Gastrocnemius medialis (tissue), 4 donors: ENCODE results near the gene KDM4B. TPM values are rescaled to one million over a fixed set of nuclear protein-coding genes. Genes with fewer than 3 reads are reported as not detected.
"Not testable (repeated sequence)": the region's sequence is repeated elsewhere in the genome, so short reads cannot be mapped to it uniquely, and the experiment has no call there.

Experiments
- ATAC-seq, 2 donors: fragments of 150-250 bp; one replicate each; pipeline ENCODE4 v1.9.1; 2016
- DNase-seq, 2 donors: peaks; one replicate each; pipeline ENCODE4 v3.0.0-alpha.2; 2019
- H3K27ac ChIP-seq, 4 donors: fragments of 200-600 bp; sonication (generic); 1 replicate in 1 of 4; 2 replicates in 3 of 4; pipeline ENCODE4 v1.5.1; 2016 to 2018; ENCODE audit warnings: mild to moderate bottlenecking in 2 of 4, moderate library complexity in 1 of 4
- H3K27me3 ChIP-seq, 3 donors: fragments of 200-600 bp; sonication (generic) in 2 of 3; 1 replicate in 1 of 3; 2 replicates in 2 of 3; pipeline versions ENCODE4 v1.5.1 to v1.6.0; 2016 to 2019; ENCODE audit warnings: mild to moderate bottlenecking in 1 of 3, moderate library complexity in 1 of 3
- H3K36me3 ChIP-seq, 2 donors: fragments of 200-600 bp; sonication (generic) in 1 of 2; one replicate each; pipeline ENCODE4 v1.5.1; 2017 to 2018
- H3K4me1 ChIP-seq, 2 donors: fragments of 200-600 bp; sonication (generic) in 1 of 2; one replicate each; pipeline ENCODE4 v1.5.1; 2016 to 2017; ENCODE audit warnings: mild to moderate bottlenecking in 2 of 2
- H3K4me3 ChIP-seq, 4 donors: fragments of 200-600 bp; sonication (generic) in 3 of 4; 1 replicate in 1 of 4; 2 replicates in 3 of 4; pipeline ENCODE4 v1.5.1; 2016 to 2019; ENCODE audit warnings: mild to moderate bottlenecking in 2 of 4
- H3K9me3 ChIP-seq, 3 donors: fragments of 200-600 bp; sonication (generic) in 2 of 3; 1 replicate in 1 of 3; 2 replicates in 2 of 3; pipeline ENCODE4 v1.5.1; 2016 to 2019
- POLR2A ChIP-seq, 2 donors: fragments of 450-650 bp; IDR thresholded peaks; one replicate each; pipeline ENCODE4 v1.6.1; 2017; ENCODE audit warnings: antibody characterized with exemption in 2 of 2, mild to moderate bottlenecking in 2 of 2, moderate library complexity in 2 of 2
- in situ Hi-C, 4 donors: fragments of 200-750 bp; cut with MboI; loops; one replicate each; pipeline versions ENCODE4 v1.15.0 to v1.8.0; 2017; ENCODE audit warnings: low sequenced_read_pairs in 4 of 4
- intact Hi-C: fragments of 100-400 bp; cut with DNase I; formaldehyde crosslinking; loops from one replicate; pipeline ENCODE4 v1.15.1; 2023; ENCODE audit warnings: low total_unique reads
- total RNA-seq, 4 donors: library from RNA; depleted of rRNA; stranded (reverse); fragments of >200 nt; gene quantifications; one replicate each; pipeline versions ENCODE4 v1.1.0 to v1.2.3, GENCODE V29; 2016
- TF ChIP-seq, protein P1 (sequence below), 5 experiments: fragments of 450-650 bp in 3 of 5; fragments of 200-600 bp in 2 of 5; sonication (generic) in 2 of 5; IDR thresholded peaks in 4 of 5; conservative IDR thresholded peaks in 1 of 5; 1 replicate in 4 of 5; 2 replicates in 1 of 5; pipeline ENCODE4 v1.5.1; 2016 to 2019; ENCODE audit warnings: antibody characterized with exemption in 5 of 5, mild to moderate bottlenecking in 3 of 5, moderate library complexity in 3 of 5

Gene KDM4B
- total RNA-seq, 4 donors from 2014 or later: 40.9 to 61.4 (median 46.4) TPM

DNA sequence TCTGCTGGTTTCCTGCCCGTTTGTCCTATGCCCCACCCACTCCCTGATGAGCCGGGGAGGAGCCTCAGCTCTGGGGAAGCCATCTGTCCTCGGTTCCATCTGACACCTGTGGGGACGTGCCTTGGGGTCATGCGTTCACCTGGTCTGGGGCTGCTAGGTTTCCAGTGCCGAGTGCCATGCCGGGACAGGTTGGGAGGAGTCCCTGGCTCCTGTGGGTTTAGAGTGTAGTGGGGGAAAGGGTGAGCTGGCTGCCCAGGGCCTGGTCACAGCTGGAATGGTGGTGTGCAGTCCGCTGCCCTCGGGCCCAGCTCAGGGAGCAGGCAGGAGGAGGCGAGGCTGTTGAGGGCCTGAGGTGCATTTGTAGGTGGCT is 2.5 kb downstream of the KDM4B start:
- Histone ChIP-seq H3K27me3 (no peaks in the 10 kb centered on the region), H3K27ac (peak overlapping the region; percentile 87 to 96 (median 92)), H3K4me3 (peak overlapping the region; percentile 64 to 91 (median 81)), H3K9me3 (no peaks in the 10 kb centered on the region), H3K36me3 (no peaks in the 10 kb centered on the region), H3K4me1 (peaks cover 62 to 63% of the 10 kb centered on the region in 2 donors)
- DNase-seq (peak; percentile 64 to 73), ATAC-seq (peak; percentile 30 to 34)
- in situ Hi-C loops (no loop called here), intact Hi-C loops (loop anchor here (5.0 to 10.0 kb wide), 3 partner anchors 169 to 437 kb away; partner anchors contain the start of gene PLIN5)
- TF ChIP-seq, protein P1, sequence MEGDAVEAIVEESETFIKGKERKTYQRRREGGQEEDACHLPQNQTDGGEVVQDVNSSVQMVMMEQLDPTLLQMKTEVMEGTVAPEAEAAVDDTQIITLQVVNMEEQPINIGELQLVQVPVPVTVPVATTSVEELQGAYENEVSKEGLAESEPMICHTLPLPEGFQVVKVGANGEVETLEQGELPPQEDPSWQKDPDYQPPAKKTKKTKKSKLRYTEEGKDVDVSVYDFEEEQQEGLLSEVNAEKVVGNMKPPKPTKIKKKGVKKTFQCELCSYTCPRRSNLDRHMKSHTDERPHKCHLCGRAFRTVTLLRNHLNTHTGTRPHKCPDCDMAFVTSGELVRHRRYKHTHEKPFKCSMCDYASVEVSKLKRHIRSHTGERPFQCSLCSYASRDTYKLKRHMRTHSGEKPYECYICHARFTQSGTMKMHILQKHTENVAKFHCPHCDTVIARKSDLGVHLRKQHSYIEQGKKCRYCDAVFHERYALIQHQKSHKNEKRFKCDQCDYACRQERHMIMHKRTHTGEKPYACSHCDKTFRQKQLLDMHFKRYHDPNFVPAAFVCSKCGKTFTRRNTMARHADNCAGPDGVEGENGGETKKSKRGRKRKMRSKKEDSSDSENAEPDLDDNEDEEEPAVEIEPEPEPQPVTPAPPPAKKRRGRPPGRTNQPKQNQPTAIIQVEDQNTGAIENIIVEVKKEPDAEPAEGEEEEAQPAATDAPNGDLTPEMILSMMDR (IDR thresholded peaks at IDR 0.05 in 4 of 5, conservative IDR thresholded peaks at IDR 0.05 in 1 of 5): no peak
- TF ChIP-seq POLR2A (IDR thresholded peaks at IDR 0.05): no peak

DNA sequence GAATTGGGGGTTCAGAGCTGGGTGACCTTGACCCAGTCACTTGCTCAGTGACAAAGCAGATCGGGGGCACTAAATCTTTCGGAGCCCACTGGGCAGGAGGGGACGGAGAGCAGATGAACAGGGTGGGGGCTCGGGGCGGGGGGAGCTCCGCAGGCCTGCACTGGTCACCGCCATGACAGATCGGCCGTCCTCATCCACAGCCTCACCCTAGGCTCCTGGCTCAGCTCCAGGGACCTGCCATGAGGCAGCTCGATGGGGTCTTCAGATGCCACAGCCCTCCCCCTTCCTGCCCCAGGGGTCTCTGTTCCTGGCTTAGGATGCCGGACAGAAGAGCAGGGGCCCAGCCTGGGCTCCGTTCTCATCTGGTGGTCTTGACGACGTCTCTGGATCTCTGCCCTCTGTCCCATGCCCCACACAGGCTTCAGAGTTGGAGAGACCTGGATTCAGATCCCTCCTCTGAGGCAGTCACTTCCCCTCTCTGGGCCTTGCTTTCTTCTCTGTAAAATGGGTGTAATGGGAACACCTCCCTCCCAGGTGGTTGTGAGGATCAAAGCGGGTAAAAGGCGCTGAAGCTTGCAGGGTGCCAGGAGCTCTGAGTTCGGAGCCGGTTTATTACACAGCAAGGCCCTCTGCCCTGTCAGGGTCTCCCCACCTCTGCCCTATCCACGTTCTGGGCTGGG is 3.0 kb downstream of the KDM4B start:
- TF ChIP-seq POLR2A (IDR thresholded peaks at IDR 0.05): no peak
- TF ChIP-seq, protein P1 (IDR thresholded peaks at IDR 0.05 in 4 of 5, conservative IDR thresholded peaks at IDR 0.05 in 1 of 5): no peak
- Histone ChIP-seq H3K27me3 (no peaks in the 10 kb centered on the region), H3K4me1 (peaks cover 66 to 67% of the 10 kb centered on the region in 2 donors), H3K9me3 (no peaks in the 10 kb centered on the region), H3K4me3 (peak overlapping the region in 3 of 4 donors; percentile 64 to 91 (median 74)), H3K27ac (peak overlapping the region; percentile 87 to 96 (median 92)), H3K36me3 (no peaks in the 10 kb centered on the region)
- in situ Hi-C loops (no loop called here), intact Hi-C loops (loop anchor here (5.0 to 10.0 kb wide), 3 partner anchors 170 to 437 kb away; partner anchors contain the start of gene PLIN5)
- no peak for ATAC-seq
- no peak for DNase-seq

DNA sequence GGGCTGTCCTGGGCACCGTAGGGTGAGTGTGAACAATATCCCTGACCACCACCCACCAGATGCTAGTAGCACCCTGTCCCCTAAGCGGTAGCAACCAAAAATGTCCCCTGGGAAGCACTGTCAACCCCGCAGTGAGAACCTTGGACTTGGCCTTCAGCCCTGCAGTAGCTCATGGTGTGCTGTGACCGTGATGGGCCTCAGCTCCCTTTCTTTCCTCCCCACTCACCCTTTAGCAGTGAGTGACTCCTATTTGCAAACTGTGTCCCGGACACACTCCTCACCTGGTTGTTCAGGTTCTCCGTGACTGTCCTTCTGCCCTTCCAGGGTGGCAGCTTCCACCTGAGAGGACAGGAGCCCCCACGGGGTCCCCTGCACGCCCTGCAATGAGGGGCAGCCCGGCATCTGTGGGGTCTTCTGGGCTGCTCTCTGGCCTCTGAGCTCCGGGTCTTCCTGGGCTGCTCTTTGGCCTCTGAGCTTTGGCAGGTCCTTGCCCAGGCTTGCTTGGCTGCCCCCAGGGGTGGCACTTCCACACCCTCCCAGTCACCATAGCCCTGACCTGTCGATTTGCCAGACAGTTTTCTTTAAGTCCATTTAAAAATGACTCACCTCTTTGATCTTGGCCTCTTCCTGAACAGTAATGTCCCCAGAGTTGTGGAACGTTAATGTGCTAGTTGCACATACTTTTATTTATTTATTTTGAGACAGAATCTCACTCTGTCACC is 3.8 kb downstream of the KDM4B start:
- DNase-seq (no peak), ATAC-seq (no peak)
- Histone ChIP-seq H3K27me3 (no peaks in the 10 kb centered on the region), H3K27ac (peak overlapping the region; percentile 87 to 96 (median 92)), H3K36me3 (no peaks in the 10 kb centered on the region), H3K9me3 (no peaks in the 10 kb centered on the region), H3K4me1 (peaks cover 74% of the 10 kb centered on the region in 2 donors), H3K4me3 (no peak overlapping the region)
- in situ Hi-C loops (no loop called here), intact Hi-C loops (loop anchor here (5.0 to 10.0 kb wide), 3 partner anchors 170 to 438 kb away; partner anchors contain the start of gene PLIN5)
- no peak for TF ChIP-seq POLR2A (IDR thresholded peaks at IDR 0.05)
- TF ChIP-seq, protein P1 (IDR thresholded peaks at IDR 0.05 in 4 of 5, conservative IDR thresholded peaks at IDR 0.05 in 1 of 5): no peak

DNA sequence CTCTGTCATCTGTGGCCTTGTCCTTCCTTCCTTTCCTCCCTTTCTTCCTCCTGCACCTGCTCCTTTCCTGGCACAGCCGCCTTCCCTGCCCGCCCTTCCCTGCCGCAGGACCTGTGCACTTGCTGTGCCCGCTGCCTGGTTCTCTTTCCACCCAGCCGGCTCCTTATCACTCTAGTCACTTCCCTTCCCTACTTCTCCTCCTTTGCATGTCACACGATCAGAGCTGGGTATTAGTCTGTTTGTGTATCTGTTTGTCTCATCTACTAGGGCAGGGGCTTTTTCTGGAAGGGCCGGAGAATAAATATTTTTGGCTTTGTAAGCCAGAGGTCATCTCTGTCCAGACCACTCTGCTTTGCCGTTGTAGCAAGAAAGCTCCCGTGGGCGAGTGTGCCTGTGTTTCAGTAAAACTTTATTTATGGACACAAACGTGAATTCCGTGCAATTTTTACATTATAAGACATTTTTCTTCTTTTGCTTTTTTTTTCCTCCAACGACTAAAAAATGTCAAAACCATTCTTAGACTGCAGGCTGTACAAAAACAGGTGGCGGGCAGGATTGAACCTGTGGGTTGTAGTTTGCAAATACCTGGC is 6.1 kb downstream of the KDM4B start:
- peaks cover 87 to 91% of the 10 kb centered on the region in 2 donors for H3K4me1 ChIP-seq
- intact Hi-C loops: loop anchor here (5.0 to 10.0 kb wide), 4 partner anchors 163 to 440 kb away; partner anchors contain the start of gene PLIN5
- H3K4me3 ChIP-seq: no peak overlapping the region
- H3K27me3 ChIP-seq: no peaks in the 10 kb centered on the region
- H3K27ac ChIP-seq: peak overlapping the region; percentile 85 to 96 (median 93)
- H3K9me3 ChIP-seq: no peaks in the 10 kb centered on the region
- ATAC-seq (no peak), DNase-seq (no peak)
- TF ChIP-seq, protein P1 (IDR thresholded peaks at IDR 0.05 in 4 of 5, conservative IDR thresholded peaks at IDR 0.05 in 1 of 5): no peak
- no peak for TF ChIP-seq POLR2A (IDR thresholded peaks at IDR 0.05)
- no peaks in the 10 kb centered on the region for H3K36me3 ChIP-seq
- in situ Hi-C loops: no loop called here

DNA sequence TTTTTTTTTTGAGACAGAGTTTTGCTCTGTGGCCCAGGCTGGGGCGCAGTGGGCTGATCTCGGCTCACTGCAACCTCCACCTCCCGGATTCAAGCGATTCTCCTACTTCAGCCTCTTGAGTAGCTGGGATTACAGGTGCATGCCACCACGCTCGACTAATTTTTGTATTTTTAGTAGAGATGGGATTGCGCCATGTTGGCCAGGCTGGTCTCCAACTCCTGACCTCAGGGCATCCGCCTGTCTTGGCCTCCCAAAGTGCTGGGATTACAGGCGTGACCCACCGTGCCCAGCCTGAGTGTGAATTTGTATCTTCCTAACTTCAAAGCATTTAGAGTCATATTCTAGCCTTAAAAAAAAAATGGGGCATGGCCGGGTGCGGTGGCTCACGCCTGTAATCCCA is 6.7 kb downstream of the KDM4B start:
- H3K9me3 ChIP-seq, H3K36me3 ChIP-seq, in situ Hi-C loops, H3K4me3 ChIP-seq, ATAC-seq, H3K27me3 ChIP-seq: not testable (repeated sequence)
- H3K27ac ChIP-seq: peak overlapping the region; percentile 85 to 96 (median 93)
- peaks cover 90% of the 10 kb centered on the region in 2 donors for H3K4me1 ChIP-seq
- intact Hi-C loops: loop anchor here (5.0 to 10.0 kb wide), 3 partner anchors 163 to 441 kb away; partner anchors contain the start of gene PLIN5
- peak in 1 of 2 donors; percentile 63 for DNase-seq
